Neutrophil (primary cell): ENCODE measurements around the gene KCTD10.

Source experiments
- H3K27ac ChIP-seq: fragments of 200-600 bp; sonication (generic); 2 replicates; pipeline ENCODE4 v1.5.1; 2016; ENCODE audit warnings: mild to moderate bottlenecking, moderate library complexity
- H3K27me3 ChIP-seq: fragments of 200-600 bp; sonication (generic); 2 replicates; pipeline ENCODE4 v1.6.0; 2016; ENCODE audit warnings: mild to moderate bottlenecking
- H3K36me3 ChIP-seq: fragments of 200-600 bp; sonication (generic); 2 replicates; pipeline ENCODE4 v1.5.1; 2017
- H3K4me1 ChIP-seq, 2 experiments: fragments of 200-600 bp in 1 of 2; sonication (generic) in 1 of 2; 1 replicate in 1 of 2; 2 replicates in 1 of 2; pipeline versions ENCODE4 v1.5.1 to v1.6.1; 2013 to 2016; ENCODE audit warnings: low read depth in 1 of 2, low read length in 1 of 2, mild to moderate bottlenecking in 1 of 2, moderate library complexity in 1 of 2; ENCODE audit not compliant: control insufficient read depth in 1 of 2, insufficient read depth in 1 of 2
- H3K4me3 ChIP-seq, 2 experiments: fragments of 200-600 bp in 1 of 2; sonication (generic) in 1 of 2; 1 replicate in 1 of 2; 2 replicates in 1 of 2; pipeline ENCODE4 v1.5.1; 2013 to 2016; ENCODE audit warnings: low read depth in 1 of 2, low read length in 1 of 2, mild to moderate bottlenecking in 1 of 2, moderate library complexity in 1 of 2
- H3K9me3 ChIP-seq: fragments of 200-600 bp; sonication (generic); 2 replicates; pipeline ENCODE4 v1.5.1; 2016
- TF ChIP-seq, protein P1 (sequence below): fragments of 200-600 bp; sonication (generic); IDR thresholded peaks from 2 replicates; pipeline ENCODE4 v1.5.1; 2016; ENCODE audit warnings: antibody characterized with exemption

Gene KCTD10

DNA sequence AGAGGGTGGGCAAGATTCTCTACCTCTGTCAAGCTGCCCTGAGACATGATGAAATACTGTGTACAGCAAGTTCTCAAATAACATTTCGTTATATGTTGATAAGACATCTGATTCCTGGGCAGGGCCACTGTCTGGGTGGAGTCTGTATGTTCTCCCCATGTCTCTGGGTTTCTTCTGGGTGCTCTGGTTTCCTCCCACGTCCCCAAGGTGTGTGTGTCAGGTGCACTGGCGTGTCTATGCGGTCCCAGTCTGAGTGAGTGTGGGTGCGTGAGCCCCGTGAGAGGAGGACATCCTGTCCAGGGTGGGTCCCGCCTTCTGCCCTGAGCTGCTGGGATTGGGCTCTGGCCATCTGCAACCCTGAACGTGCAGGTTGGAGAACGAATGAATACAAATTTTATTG is 29.6 kb downstream of the KCTD10 start:
- H3K27ac ChIP-seq, result no peak overlapping the region
- no peaks in the 10 kb centered on the region for H3K27me3 ChIP-seq
- TF ChIP-seq, protein P1, sequence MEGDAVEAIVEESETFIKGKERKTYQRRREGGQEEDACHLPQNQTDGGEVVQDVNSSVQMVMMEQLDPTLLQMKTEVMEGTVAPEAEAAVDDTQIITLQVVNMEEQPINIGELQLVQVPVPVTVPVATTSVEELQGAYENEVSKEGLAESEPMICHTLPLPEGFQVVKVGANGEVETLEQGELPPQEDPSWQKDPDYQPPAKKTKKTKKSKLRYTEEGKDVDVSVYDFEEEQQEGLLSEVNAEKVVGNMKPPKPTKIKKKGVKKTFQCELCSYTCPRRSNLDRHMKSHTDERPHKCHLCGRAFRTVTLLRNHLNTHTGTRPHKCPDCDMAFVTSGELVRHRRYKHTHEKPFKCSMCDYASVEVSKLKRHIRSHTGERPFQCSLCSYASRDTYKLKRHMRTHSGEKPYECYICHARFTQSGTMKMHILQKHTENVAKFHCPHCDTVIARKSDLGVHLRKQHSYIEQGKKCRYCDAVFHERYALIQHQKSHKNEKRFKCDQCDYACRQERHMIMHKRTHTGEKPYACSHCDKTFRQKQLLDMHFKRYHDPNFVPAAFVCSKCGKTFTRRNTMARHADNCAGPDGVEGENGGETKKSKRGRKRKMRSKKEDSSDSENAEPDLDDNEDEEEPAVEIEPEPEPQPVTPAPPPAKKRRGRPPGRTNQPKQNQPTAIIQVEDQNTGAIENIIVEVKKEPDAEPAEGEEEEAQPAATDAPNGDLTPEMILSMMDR, result no peak
- H3K9me3 ChIP-seq, result no peaks in the 10 kb centered on the region
- H3K36me3 ChIP-seq, result peaks cover 60% of the 10 kb centered on the region
- no peaks in the 10 kb centered on the region for H3K4me1 ChIP-seq
- H3K4me3 ChIP-seq, result no peak overlapping the region

DNA sequence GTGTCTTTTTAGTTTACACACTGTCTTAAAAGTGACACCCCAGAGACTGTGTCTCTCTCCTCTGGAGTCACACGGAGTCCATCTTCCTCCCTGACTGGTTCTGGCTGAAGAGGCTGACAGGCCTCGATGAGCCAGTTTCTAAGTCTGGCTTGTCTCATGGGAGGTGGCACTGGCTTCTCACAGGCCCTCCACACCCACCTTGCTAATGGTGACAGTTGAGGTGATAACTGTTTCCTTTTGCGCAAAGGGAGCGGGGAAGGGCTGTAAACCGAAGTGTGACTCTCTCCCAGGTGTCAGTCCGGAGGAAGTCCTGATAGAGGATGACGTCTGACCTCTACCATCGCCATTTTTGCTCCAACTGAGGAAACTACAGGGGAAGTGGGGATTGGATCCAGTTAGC is 30.2 kb downstream of the KCTD10 start:
- Histone ChIP-seq H3K27me3 (no peaks in the 10 kb centered on the region), H3K36me3 (peaks cover 54% of the 10 kb centered on the region), H3K9me3 (no peaks in the 10 kb centered on the region), H3K4me3 (no peak overlapping the region), H3K4me1 (no peaks in the 10 kb centered on the region), H3K27ac (no peak overlapping the region)
- TF ChIP-seq, protein P1, result no peak

DNA sequence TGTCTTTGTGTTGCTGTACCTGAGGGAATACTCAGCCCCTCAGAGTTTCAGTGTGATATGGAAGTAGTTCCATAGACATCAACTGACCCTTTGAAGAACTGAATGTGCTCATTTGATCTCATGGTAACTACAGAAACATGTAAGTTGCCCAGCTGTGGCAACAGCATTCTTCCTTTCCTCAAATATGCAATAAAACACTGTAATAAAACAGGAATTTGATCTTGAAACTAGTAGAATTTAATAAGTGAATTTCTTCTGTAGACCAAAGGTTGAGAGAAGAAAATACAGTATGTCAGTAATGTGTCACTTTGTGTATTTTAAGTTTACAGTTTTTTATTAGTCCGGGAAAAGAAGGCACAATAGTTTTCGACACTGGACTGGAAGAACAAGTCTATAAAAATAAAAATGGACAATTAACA is 31.9 kb downstream of the KCTD10 start:
- no peak overlapping the region for H3K27ac ChIP-seq
- H3K36me3 ChIP-seq, result peaks cover 37% of the 10 kb centered on the region
- no peaks in the 10 kb centered on the region for H3K9me3 ChIP-seq
- H3K4me3 ChIP-seq, result no peak overlapping the region
- no peaks in the 10 kb centered on the region for H3K4me1 ChIP-seq
- TF ChIP-seq, protein P1, result no peak
- no peaks in the 10 kb centered on the region for H3K27me3 ChIP-seq

DNA sequence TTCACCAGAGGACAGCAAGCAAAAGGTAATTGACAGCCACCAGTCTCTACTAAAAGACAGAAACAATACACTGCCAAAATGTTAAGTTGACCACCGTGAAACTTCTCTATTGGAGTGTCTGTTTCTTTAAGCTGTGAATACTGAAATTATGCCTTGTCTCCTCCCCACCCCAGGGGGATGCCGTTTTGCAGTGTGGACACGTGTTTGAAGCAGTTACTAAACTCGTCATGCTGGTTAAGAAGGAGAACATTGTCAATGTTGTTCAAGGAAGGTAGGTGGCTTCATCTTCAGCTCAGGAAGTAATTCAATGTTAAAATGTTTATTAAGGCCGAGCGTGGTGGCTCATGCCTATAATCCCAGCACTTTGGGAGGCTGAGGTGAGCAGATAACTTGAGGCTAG is 32.8 kb downstream of the KCTD10 start:
- Histone ChIP-seq H3K4me1 (no peaks in the 10 kb centered on the region), H3K27ac (no peak overlapping the region), H3K27me3 (no peaks in the 10 kb centered on the region), H3K4me3 (no peak overlapping the region), H3K36me3 (peaks cover 31% of the 10 kb centered on the region), H3K9me3 (no peaks in the 10 kb centered on the region)
- TF ChIP-seq, protein P1, result no peak

DNA sequence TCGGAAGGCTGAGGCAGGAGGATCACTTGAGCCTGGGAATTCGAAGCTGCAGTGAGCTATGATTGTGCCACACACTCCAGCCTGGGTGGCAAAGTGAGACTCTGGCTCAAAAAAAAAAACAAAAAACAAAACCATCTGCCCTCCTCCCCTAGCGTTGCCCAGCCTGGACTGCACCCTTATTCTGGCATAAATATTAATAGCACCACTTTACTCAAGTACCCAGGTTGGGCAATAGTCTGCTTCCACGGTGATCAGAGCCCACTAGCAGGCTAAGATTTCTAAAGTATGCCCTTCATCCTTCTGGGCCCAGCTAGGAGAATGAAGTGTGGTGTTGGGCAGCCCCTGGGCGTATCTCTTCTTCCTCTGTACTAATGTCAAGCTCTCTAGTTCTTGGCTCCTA is 33.3 kb downstream of the KCTD10 start:
- H3K9me3 ChIP-seq, result no peaks in the 10 kb centered on the region
- no peaks in the 10 kb centered on the region for H3K27me3 ChIP-seq
- TF ChIP-seq, protein P1, result no peak
- H3K4me3 ChIP-seq, result no peak overlapping the region
- H3K36me3 ChIP-seq, result peaks cover 26% of the 10 kb centered on the region
- H3K4me1 ChIP-seq, result no peaks in the 10 kb centered on the region
- H3K27ac ChIP-seq, result no peak overlapping the region
